ENCODE results near the gene TLCD2. TPM values are rescaled to one million over a fixed set of nuclear protein-coding genes. Genes with fewer than 3 reads are reported as not detected.
"Not testable (repeated sequence)": the region's sequence is repeated elsewhere in the genome, so short reads cannot be mapped to it uniquely, and the experiment has no call there.

TLCD2 gene
- total RNA-seq, 1 experiment from 2014 or later: 1.9 TPM

DNA sequence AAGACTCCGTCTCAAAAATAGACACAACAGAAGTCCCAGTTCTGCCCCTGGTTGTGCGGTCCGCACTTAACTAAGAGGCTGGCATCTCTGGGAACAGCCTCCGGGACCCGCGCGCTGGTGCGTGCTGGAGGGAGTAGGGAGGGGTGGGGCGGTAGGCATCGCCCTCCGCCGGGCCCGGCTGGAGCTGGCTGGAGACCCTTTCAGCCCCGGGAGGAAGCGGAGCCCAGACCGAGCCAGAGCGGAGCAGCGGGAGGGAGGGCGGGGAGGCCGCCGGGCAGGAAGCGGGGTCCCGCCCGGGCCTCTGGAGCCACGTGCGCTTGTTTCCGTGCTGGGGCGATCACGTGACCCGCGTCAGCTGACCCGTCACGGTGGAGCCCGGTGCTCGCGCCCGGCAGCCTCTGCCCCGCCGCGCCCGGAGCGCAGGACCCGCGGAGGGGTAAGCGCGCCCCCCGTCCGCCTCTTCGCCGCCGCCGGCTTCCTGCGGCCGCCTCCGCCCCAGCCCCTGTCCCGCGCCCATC, 14.2 kb upstream of the TLCD2 start, which contains the start of gene WDR81 (continued):
- TF ChIP-seq, protein P1, sequence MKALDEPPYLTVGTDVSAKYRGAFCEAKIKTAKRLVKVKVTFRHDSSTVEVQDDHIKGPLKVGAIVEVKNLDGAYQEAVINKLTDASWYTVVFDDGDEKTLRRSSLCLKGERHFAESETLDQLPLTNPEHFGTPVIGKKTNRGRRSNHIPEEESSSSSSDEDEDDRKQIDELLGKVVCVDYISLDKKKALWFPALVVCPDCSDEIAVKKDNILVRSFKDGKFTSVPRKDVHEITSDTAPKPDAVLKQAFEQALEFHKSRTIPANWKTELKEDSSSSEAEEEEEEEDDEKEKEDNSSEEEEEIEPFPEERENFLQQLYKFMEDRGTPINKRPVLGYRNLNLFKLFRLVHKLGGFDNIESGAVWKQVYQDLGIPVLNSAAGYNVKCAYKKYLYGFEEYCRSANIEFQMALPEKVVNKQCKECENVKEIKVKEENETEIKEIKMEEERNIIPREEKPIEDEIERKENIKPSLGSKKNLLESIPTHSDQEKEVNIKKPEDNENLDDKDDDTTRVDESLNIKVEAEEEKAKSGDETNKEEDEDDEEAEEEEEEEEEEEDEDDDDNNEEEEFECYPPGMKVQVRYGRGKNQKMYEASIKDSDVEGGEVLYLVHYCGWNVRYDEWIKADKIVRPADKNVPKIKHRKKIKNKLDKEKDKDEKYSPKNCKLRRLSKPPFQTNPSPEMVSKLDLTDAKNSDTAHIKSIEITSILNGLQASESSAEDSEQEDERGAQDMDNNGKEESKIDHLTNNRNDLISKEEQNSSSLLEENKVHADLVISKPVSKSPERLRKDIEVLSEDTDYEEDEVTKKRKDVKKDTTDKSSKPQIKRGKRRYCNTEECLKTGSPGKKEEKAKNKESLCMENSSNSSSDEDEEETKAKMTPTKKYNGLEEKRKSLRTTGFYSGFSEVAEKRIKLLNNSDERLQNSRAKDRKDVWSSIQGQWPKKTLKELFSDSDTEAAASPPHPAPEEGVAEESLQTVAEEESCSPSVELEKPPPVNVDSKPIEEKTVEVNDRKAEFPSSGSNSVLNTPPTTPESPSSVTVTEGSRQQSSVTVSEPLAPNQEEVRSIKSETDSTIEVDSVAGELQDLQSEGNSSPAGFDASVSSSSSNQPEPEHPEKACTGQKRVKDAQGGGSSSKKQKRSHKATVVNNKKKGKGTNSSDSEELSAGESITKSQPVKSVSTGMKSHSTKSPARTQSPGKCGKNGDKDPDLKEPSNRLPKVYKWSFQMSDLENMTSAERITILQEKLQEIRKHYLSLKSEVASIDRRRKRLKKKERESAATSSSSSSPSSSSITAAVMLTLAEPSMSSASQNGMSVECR (CRISPR knock-in tag; IDR thresholded peaks at IDR 0.05; ENCODE audit: borderline replicate concordance): peak; percentile 95
- TF ChIP-seq, protein P2, sequence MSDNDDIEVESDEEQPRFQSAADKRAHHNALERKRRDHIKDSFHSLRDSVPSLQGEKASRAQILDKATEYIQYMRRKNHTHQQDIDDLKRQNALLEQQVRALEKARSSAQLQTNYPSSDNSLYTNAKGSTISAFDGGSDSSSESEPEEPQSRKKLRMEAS (CRISPR knock-in tag; IDR thresholded peaks at IDR 0.05): peak; percentile 95
- TF ChIP-seq SOX15 (CRISPR knock-in tag; IDR thresholded peaks at IDR 0.05): no peak
- no peak for TF ChIP-seq SMAD4 (CRISPR knock-in tag; IDR thresholded peaks at IDR 0.05)
- no peak for TF ChIP-seq CBFB (CRISPR knock-in tag; IDR thresholded peaks at IDR 0.05; ENCODE audit: low read depth)
- TF ChIP-seq, protein P3, sequence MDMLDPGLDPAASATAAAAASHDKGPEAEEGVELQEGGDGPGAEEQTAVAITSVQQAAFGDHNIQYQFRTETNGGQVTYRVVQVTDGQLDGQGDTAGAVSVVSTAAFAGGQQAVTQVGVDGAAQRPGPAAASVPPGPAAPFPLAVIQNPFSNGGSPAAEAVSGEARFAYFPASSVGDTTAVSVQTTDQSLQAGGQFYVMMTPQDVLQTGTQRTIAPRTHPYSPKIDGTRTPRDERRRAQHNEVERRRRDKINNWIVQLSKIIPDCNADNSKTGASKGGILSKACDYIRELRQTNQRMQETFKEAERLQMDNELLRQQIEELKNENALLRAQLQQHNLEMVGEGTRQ (CRISPR knock-in tag; IDR thresholded peaks at IDR 0.05): peak; percentile 99
- TF ChIP-seq GRHL2 (CRISPR knock-in tag; IDR thresholded peaks at IDR 0.05; ENCODE audit: insufficient replicate concordance, severe bottlenecking): no peak
- TF ChIP-seq TEAD1 (CRISPR knock-in tag; IDR thresholded peaks at IDR 0.05): no peak
- TF ChIP-seq, protein P4, sequence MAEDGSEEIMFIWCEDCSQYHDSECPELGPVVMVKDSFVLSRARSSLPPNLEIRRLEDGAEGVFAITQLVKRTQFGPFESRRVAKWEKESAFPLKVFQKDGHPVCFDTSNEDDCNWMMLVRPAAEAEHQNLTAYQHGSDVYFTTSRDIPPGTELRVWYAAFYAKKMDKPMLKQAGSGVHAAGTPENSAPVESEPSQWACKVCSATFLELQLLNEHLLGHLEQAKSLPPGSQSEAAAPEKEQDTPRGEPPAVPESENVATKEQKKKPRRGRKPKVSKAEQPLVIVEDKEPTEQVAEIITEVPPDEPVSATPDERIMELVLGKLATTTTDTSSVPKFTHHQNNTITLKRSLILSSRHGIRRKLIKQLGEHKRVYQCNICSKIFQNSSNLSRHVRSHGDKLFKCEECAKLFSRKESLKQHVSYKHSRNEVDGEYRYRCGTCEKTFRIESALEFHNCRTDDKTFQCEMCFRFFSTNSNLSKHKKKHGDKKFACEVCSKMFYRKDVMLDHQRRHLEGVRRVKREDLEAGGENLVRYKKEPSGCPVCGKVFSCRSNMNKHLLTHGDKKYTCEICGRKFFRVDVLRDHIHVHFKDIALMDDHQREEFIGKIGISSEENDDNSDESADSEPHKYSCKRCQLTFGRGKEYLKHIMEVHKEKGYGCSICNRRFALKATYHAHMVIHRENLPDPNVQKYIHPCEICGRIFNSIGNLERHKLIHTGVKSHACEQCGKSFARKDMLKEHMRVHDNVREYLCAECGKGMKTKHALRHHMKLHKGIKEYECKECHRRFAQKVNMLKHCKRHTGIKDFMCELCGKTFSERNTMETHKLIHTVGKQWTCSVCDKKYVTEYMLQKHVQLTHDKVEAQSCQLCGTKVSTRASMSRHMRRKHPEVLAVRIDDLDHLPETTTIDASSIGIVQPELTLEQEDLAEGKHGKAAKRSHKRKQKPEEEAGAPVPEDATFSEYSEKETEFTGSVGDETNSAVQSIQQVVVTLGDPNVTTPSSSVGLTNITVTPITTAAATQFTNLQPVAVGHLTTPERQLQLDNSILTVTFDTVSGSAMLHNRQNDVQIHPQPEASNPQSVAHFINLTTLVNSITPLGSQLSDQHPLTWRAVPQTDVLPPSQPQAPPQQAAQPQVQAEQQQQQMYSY (CRISPR knock-in tag; IDR thresholded peaks at IDR 0.05): no peak
- TF ChIP-seq ZNF416 (CRISPR knock-in tag; IDR thresholded peaks at IDR 0.05): no peak
- no peak for TF ChIP-seq RELA (CRISPR knock-in tag; IDR thresholded peaks at IDR 0.05; ENCODE audit: borderline replicate concordance)
- no peak for TF ChIP-seq GABPB1 (CRISPR knock-in tag; IDR thresholded peaks at IDR 0.05)
- TF ChIP-seq ELF4 (CRISPR knock-in tag; IDR thresholded peaks at IDR 0.05; ENCODE audit: low read depth): no peak
- TF ChIP-seq FOXP1 (CRISPR knock-in tag; IDR thresholded peaks at IDR 0.05; ENCODE audit: borderline replicate concordance): no peak
- no peak for TF ChIP-seq TP53 (CRISPR knock-in tag; IDR thresholded peaks at IDR 0.05)
- no peak for TF ChIP-seq EMX1 (CRISPR knock-in tag; IDR thresholded peaks at IDR 0.05)

DNA sequence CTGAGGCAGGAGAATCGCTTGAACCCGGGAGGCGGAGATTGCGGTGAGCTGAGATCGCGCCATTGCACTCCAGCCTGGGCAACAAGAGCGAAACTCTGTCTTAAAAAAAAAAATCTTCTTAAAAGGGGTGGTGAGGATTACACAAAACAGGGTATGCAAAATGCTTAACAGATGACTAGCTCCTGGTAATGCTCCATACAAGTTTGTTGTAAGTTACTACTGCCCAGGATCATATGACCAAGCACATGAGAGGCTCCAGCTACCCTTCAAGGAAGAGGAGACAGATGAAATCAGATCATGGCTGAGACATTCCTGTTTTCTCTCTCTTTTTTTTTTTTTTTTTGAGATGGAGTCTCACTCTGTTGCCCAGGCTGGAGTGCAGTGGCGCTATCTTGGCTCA, 11.8 kb upstream of the TLCD2 start:
- not testable (repeated sequence) for H3K36me3 Mint-ChIP-seq; H3K27ac Mint-ChIP-seq; H3K27me3 Mint-ChIP-seq (ENCODE audit: low read depth); ATAC-seq; H3K9me3 Mint-ChIP-seq; DNase-seq (ENCODE audit: low spot score); H3K4me3 Mint-ChIP-seq
- POLR2A ChIA-PET: interaction anchor here (0.7 to 1.5 kb wide), 2 partner anchors 62 to 303 kb away, joined by 3 to 4 read pairs; partner anchors contain the start of gene RTN4RL1
- H3K4me1 Mint-ChIP-seq: peaks cover 12% of the 10 kb centered on the region
- CTCF ChIA-PET: interaction anchor here (1.0 to 4.0 kb wide), 8 partner anchors 11 to 523 kb away, joined by 3 to 60 read pairs (median 8); partner anchors contain the start of gene RILP

Data from WTC11 (cell line).